ENCODE results near the gene OLFM1. TPM values are rescaled to one million over a fixed set of nuclear protein-coding genes. Genes with fewer than 3 reads are reported as not detected.

Gene OLFM1
- total and polyA plus RNA-seq, 2 of the 4 experiments (the other 2 are of a cell fraction), result 0.36 to 0.38 TPM

GRCh38 chr9:135098400-135099105 is 11.1 kb downstream of the OLFM1 start:
- no peak overlapping the region for H3K56ac ChIP-seq (ENCODE audit: extremely low read depth, insufficient read depth, low read length)
- no peaks in the 10 kb centered on the region; the same call in 1 of the 2 replicates for H3K27me3 ChIP-seq (ENCODE audit: control insufficient read depth, insufficient read depth, low read length)
- no peaks in the 10 kb centered on the region for H3K4me1 ChIP-seq (ENCODE audit: control insufficient read depth, insufficient read depth, low read length)
- no peak overlapping the region for H3K18ac ChIP-seq (ENCODE audit: low read depth, low read length)
- H3K14ac ChIP-seq (replicated peaks; ENCODE audit: low read depth, low read length), result no peak overlapping the region
- dilution Hi-C loops (cut with HindIII; ENCODE audit: low sequenced_read_pairs, unreplicated experiment) (no loop called here), intact Hi-C loops (cut with micrococcal nuclease) (no loop called here), in situ Hi-C loops (cut with MboI; ENCODE audit: low sequenced_read_pairs) (no loop called here)
- H3K4me2 ChIP-seq (ENCODE audit: low read depth, low read length), result no peak overlapping the region
- H3K4ac ChIP-seq (ENCODE audit: low read depth, low read length), result no peak overlapping the region
- no peak overlapping the region for H2AK5ac ChIP-seq (ENCODE audit: low read depth, low read length)
- ChIA-PET CTCF (interaction anchor here (0.6 kb wide), 1 partner anchor 27 kb away, joined by 6 read pairs; no protein-coding TSS in a partner anchor), POLR2A (ENCODE audit: unreplicated experiment) (no interaction called here)
- no peak overlapping the region for H2BK5ac ChIP-seq (ENCODE audit: low read depth, low read length, poor library complexity, severe bottlenecking)
- H3K79me1 ChIP-seq (ENCODE audit: low read depth in 1 of 2, low read length in 2 of 2), result no peaks in the 10 kb centered on the region
- BruUV-seq (replicated peaks), result no TSS peak
- no peak overlapping the region for H2BK120ac ChIP-seq (ENCODE audit: low read depth, low read length)
- no peak for DNase-seq
- H3K9me1 ChIP-seq (ENCODE audit: insufficient read depth, low read length), result no peaks in the 10 kb centered on the region
- peak overlapping the region; percentile 37 for H2AFZ ChIP-seq (replicated peaks; ENCODE audit: low read length, poor library complexity)
- H3K36me3 ChIP-seq (ENCODE audit: control insufficient read depth, insufficient read depth, low read length), result no peaks in the 10 kb centered on the region
- no peak overlapping the region for H4K5ac ChIP-seq (ENCODE audit: low read depth, low read length)
- H2BK20ac ChIP-seq (ENCODE audit: low read depth, low read length), result no peak overlapping the region
- H3K27ac ChIP-seq (ENCODE audit: insufficient read depth, low read length), result no peak overlapping the region
- H2AK9ac ChIP-seq (replicated peaks; ENCODE audit: low read depth, low read length, poor library complexity), result no peak overlapping the region
- no peaks in the 10 kb centered on the region for H4K20me1 ChIP-seq (ENCODE audit: insufficient read depth, low read length)
- H3K4me3 ChIP-seq (ENCODE audit: insufficient read depth, low read depth, low read length), result no peak overlapping the region
- TF ChIP-seq USF2 (IDR thresholded peaks at IDR 0.05; ENCODE audit: low read depth, low read length), result no peak
- TF ChIP-seq CEBPB (IDR thresholded peaks at IDR 0.05; ENCODE audit: low read depth, low read length), result no peak
- TF ChIP-seq SMC3 (IDR thresholded peaks at IDR 0.05; ENCODE audit: low read depth, low read length), result no peak
- no peak for TF ChIP-seq RAD21 (IDR thresholded peaks at IDR 0.05; ENCODE audit: low read length)
- no peak for TF ChIP-seq ELK1 (IDR thresholded peaks at IDR 0.05; ENCODE audit: borderline replicate concordance, low read depth, low read length)
- TF ChIP-seq FOS (IDR thresholded peaks at IDR 0.05; ENCODE audit: low read depth, low read length), result no peak
- TF ChIP-seq BHLHE40 (IDR thresholded peaks at IDR 0.05; ENCODE audit: low read depth, low read length), result no peak
- no peak overlapping the region for H2BK15ac ChIP-seq (ENCODE audit: low read depth, low read length)
- H4K91ac ChIP-seq (ENCODE audit: insufficient read depth, low read depth, low read length), result no peak overlapping the region
- no peak overlapping the region for H4K8ac ChIP-seq (ENCODE audit: low read depth in 2 of 2, low read length in 2 of 2)
- no peak overlapping the region for H3K9ac ChIP-seq (ENCODE audit: low read depth, low read length)
- peak; percentile 56; the same call in 1 of the 2 replicates for ATAC-seq (ENCODE audit: low read depth)
- WGBS, 2 experiments (ENCODE audit: extremely low coverage in 2 of 2, insufficient read length in 1 of 2), result 39% methylated on average over 10 of the region's 22 CpGs; no CpG with 5 or more reads in 1 of the 2 experiments
- H3K23ac ChIP-seq (ENCODE audit: low read depth, low read length), result no peak overlapping the region
- H3K9me3 ChIP-seq (ENCODE audit: control insufficient read depth, insufficient read depth, low read length), result no peaks in the 10 kb centered on the region

Measured in IMR-90 (cell line).